HCT116 (cell line): Measurements from ENCODE around the gene MRPL33. TPM values are rescaled to one million over a fixed set of nuclear protein-coding genes. Genes with fewer than 3 reads are reported as not detected.

Experiments
- ATAC-seq: fragments of 200-7000 bp; cut with Tn5 transposase; 2 replicates; pipeline ENCODE4 v1.9.1; 2020; ENCODE audit warnings: mild to moderate bottlenecking, moderate library complexity
- BruUV-seq: library from RNA; stranded (reverse); fragments of 400-500 nt; replicated peaks from 2 replicates; lab custom pipeline; 2021; lab: Mats Ljungman, UMichigan
- CTCF ChIA-PET: fragments of 300-600 bp; sonication (Branson Sonifier 250); formaldehyde crosslinking; loops from one replicate; lab custom pipeline; 2021; ENCODE audit warnings: antibody characterized with exemption; lab: Charles Lee
- POLR2A ChIA-PET: fragments of 300-600, 350-600 bp; sonication (Branson Sonifier 250); formaldehyde crosslinking; loops from one replicate; lab custom pipeline; 2021; ENCODE audit warnings: antibody characterized with exemption; lab: Charles Lee
- RAD21 ChIA-PET, 2 experiments: fragments of 300-600 bp; sonication (Branson Sonifier 250); formaldehyde crosslinking; loops; one replicate each; lab custom pipeline; 2023; ENCODE audit warnings: low total read pairs in 2 of 2; ENCODE audit not compliant: uncharacterized antibody in 2 of 2, unreplicated experiment in 2 of 2, low non-redundant PET in 1 of 2; lab: Charles Lee
- DNase-seq: peaks from one replicate; pipeline ENCODE4 v3.0.0-alpha.2; 2010; ENCODE audit warnings: low read depth, low spot score
- H2AFZ ChIP-seq: fragments of 200-600 bp; shearing (Covaris generic), sonication (generic); 2 replicates; pipeline ENCODE4 v1.6.1; 2017; ENCODE audit warnings: low read depth, mixed run types, mixed read lengths, antibody characterized with exemption, low read length; ENCODE audit not compliant: poor library complexity, severe bottlenecking
- H3K27ac ChIP-seq: 2 replicates; pipeline ENCODE4 v1.5.1; 2012; ENCODE audit warnings: low read depth, low read length
- H3K27me3 ChIP-seq: fragments of 200-600 bp; sonication (generic); 2 replicates; pipeline ENCODE4 v1.6.1; 2016; ENCODE audit warnings: mixed run types, low read length, mixed read lengths; ENCODE audit not compliant: insufficient read depth
- H3K36me3 ChIP-seq, 2 experiments: fragments of 200-500 bp in 1 of 2; fragments of 200-600 bp in 1 of 2; sonication (Bioruptor generic) in 1 of 2; sonication (generic) in 1 of 2; 2 replicates each; pipeline versions ENCODE4 v1.5.1 to v1.6.1; 2014 to 2016; ENCODE audit warnings: low read length in 2 of 2, inconsistent platforms in 1 of 2, mixed read lengths in 1 of 2, mixed run types in 1 of 2; ENCODE audit not compliant: insufficient read depth in 2 of 2, control insufficient read depth in 1 of 2
- H3K4me1 ChIP-seq, 2 experiments: fragments of 200-600 bp in 1 of 2; sonication (generic) in 1 of 2; 2 replicates each; pipeline versions ENCODE4 v1.5.1 to v1.6.1; 2012 to 2017; ENCODE audit warnings: low read length in 2 of 2, inconsistent platforms in 1 of 2, mild to moderate bottlenecking in 1 of 2, mixed read lengths in 1 of 2, mixed run types in 1 of 2, moderate library complexity in 1 of 2; ENCODE audit not compliant: insufficient read depth in 2 of 2, control insufficient read depth in 1 of 2
- H3K4me2 ChIP-seq: fragments of 200-600 bp; sonication (generic); 2 replicates; pipeline ENCODE4 v1.6.1; 2017; ENCODE audit warnings: mixed run types, low read length, mixed read lengths
- H3K4me3 ChIP-seq, 2 experiments: fragments of 200-600 bp in 1 of 2; sonication (generic) in 1 of 2; replicated peaks in 1 of 2; 2 replicates each; pipeline ENCODE4 v1.5.1; 2011 to 2016; ENCODE audit warnings: low read length in 2 of 2, control low read depth in 1 of 2, low read depth in 1 of 2, mild to moderate bottlenecking in 1 of 2, mixed read lengths in 1 of 2, mixed run types in 1 of 2
- H3K79me2 ChIP-seq: fragments of 200-600 bp; sonication (generic); 2 replicates; pipeline ENCODE4 v1.6.1; 2017; ENCODE audit warnings: mild to moderate bottlenecking, mixed run types, low read length, moderate library complexity, mixed read lengths; ENCODE audit not compliant: insufficient read depth
- H3K9ac ChIP-seq: fragments of 200-600 bp; sonication (generic); 2 replicates; pipeline ENCODE4 v1.6.1; 2016; ENCODE audit warnings: low read length, mixed read lengths
- H3K9me2 ChIP-seq: fragments of 200-600 bp; sonication (generic), shearing (Covaris generic); 2 replicates; pipeline ENCODE4 v1.6.1; 2017; ENCODE audit warnings: mixed run types, mild to moderate bottlenecking, moderate library complexity; ENCODE audit not compliant: insufficient read depth
- H3K9me3 ChIP-seq, 2 experiments: fragments of 200-500 bp in 1 of 2; fragments of 200-600 bp in 1 of 2; sonication (Bioruptor generic) in 1 of 2; sonication (generic) in 1 of 2; 2 replicates each; pipeline ENCODE4 v1.6.1; 2014 to 2017; ENCODE audit warnings: low read length in 2 of 2, mixed read lengths in 2 of 2, inconsistent platforms in 1 of 2, low read depth in 1 of 2, mild to moderate bottlenecking in 1 of 2, mixed run types in 1 of 2, moderate library complexity in 1 of 2; ENCODE audit not compliant: control insufficient read depth in 1 of 2, insufficient read depth in 1 of 2
- H4K20me1 ChIP-seq: fragments of 200-600 bp; sonication (generic), shearing (Covaris generic); 2 replicates; pipeline ENCODE4 v1.6.1; 2017; ENCODE audit warnings: mixed run types, mild to moderate bottlenecking, moderate library complexity; ENCODE audit not compliant: insufficient read depth
- ATF3 ChIP-seq: IDR thresholded peaks from 2 replicates; pipeline ENCODE4 v1.6.1; 2012
- CBX3 ChIP-seq: IDR thresholded peaks from 2 replicates; pipeline ENCODE4 v1.6.1; 2012; ENCODE audit warnings: low read depth
- CEBPB ChIP-seq: IDR thresholded peaks from 2 replicates; pipeline ENCODE4 v1.6.1; 2012; ENCODE audit warnings: low read depth
- CTCF ChIP-seq, 3 experiments: fragments of 200-600 bp in 1 of 3; sonication (generic) in 1 of 3; IDR thresholded peaks in 2 of 3; conservative IDR thresholded peaks in 1 of 3; 2 replicates each; pipeline ENCODE4 v1.5.1; 2012 to 2017; ENCODE audit warnings: low read depth in 2 of 3, low read length in 2 of 3, antibody characterized with exemption in 1 of 3, borderline replicate concordance in 1 of 3, control low read depth in 1 of 3, mild to moderate bottlenecking in 1 of 3, mixed read lengths in 1 of 3, mixed run types in 1 of 3, moderate library complexity in 1 of 3; ENCODE audit not compliant: insufficient read depth in 1 of 3
- EGR1 ChIP-seq: IDR thresholded peaks from 2 replicates; pipeline ENCODE4 v1.6.1; 2012; ENCODE audit warnings: low read depth
- ELF1 ChIP-seq: IDR thresholded peaks from 2 replicates; pipeline ENCODE4 v1.6.1; 2012; ENCODE audit warnings: low read depth, borderline replicate concordance
- EZH2 ChIP-seq: fragments of 200-600 bp; sonication (generic); IDR thresholded peaks from 2 replicates; pipeline ENCODE4 v1.6.1; 2017; ENCODE audit warnings: antibody characterized with exemption, mixed run types
- EZH2phosphoT487 ChIP-seq: fragments of 200-600 bp; IDR thresholded peaks from 2 replicates; pipeline ENCODE4 v1.6.1; 2018; ENCODE audit warnings: antibody characterized with exemption, borderline replicate concordance
- FOSL1 ChIP-seq: IDR thresholded peaks from 2 replicates; pipeline ENCODE4 v1.6.1; 2012; ENCODE audit warnings: low read depth
- JUND ChIP-seq: IDR thresholded peaks from 2 replicates; pipeline ENCODE4 v1.6.1; 2012
- POLR2A ChIP-seq: IDR thresholded peaks from 2 replicates; pipeline ENCODE4 v1.7.0; 2011; ENCODE audit warnings: borderline replicate concordance; ENCODE audit not compliant: insufficient read depth, insufficient read length; ENCODE audit errors: extremely low read depth
- RAD21 ChIP-seq: IDR thresholded peaks from 2 replicates; pipeline ENCODE4 v1.6.1; 2012; ENCODE audit warnings: low read depth, mild to moderate bottlenecking
- REST ChIP-seq: IDR thresholded peaks from 2 replicates; pipeline ENCODE4 v1.6.1; 2012; ENCODE audit warnings: low read depth
- SIN3A ChIP-seq: IDR thresholded peaks from 2 replicates; pipeline ENCODE4 v1.6.1; 2012; ENCODE audit warnings: low read depth
- SP1 ChIP-seq: IDR thresholded peaks from 2 replicates; pipeline ENCODE4 v1.6.1; 2012; ENCODE audit warnings: low read depth
- SRF ChIP-seq: IDR thresholded peaks from 2 replicates; pipeline ENCODE4 v1.6.1; 2012; ENCODE audit warnings: low read depth
- TCF7L2 ChIP-seq: IDR thresholded peaks from 2 replicates; pipeline ENCODE4 v1.7.0; 2011; ENCODE audit warnings: borderline replicate concordance, inconsistent platforms; ENCODE audit not compliant: insufficient read depth, insufficient read length; ENCODE audit errors: extremely low read depth
- YY1 ChIP-seq: IDR thresholded peaks from 2 replicates; pipeline ENCODE4 v1.6.1; 2011; ENCODE audit warnings: low read length, low read depth, moderate library complexity, mild to moderate bottlenecking; ENCODE audit not compliant: insufficient replicate concordance; ENCODE audit errors: extremely low read depth
- ZBTB33 ChIP-seq: IDR thresholded peaks from 2 replicates; pipeline ENCODE4 v1.6.1; 2011; ENCODE audit warnings: mild to moderate bottlenecking, low read length, moderate library complexity; ENCODE audit not compliant: insufficient replicate concordance; ENCODE audit errors: extremely low read depth
- ZFX ChIP-seq: fragments of 450-650 bp; IDR thresholded peaks from 2 replicates; pipeline ENCODE4 v1.6.1; 2017
- intact Hi-C: fragments of 100-400 bp; cut with micrococcal nuclease; formaldehyde crosslinking; loops from 2 replicates; pipeline ENCODE4 v1.10.0; 2022
- total RNA-seq: library from RNA; stranded (reverse); gene quantifications from one replicate; pipeline ENCODE4 v1.2.1, GENCODE V29; 2021; ENCODE audit not compliant: unreplicated experiment

MRPL33 gene
- total RNA-seq, 1 experiment from 2014 or later = 66.3 TPM

GRCh38 chr2:27799646-27800010 lies 28.1 kb downstream of the MRPL33 start:
- ATAC-seq (peak; percentile 59), DNase-seq (no peak)
- intact Hi-C loops = no loop called here
- no peak overlapping the region for H2AFZ ChIP-seq
- no peaks in the 10 kb centered on the region for H3K9me2 ChIP-seq
- peak overlapping the region; percentile 81 for H3K27ac ChIP-seq
- RAD21 ChIA-PET = interaction anchor here in 1 of 2 experiments (0.6 kb wide), 1 partner anchor 596 kb away, joined by 8 read pairs; no protein-coding TSS in a partner anchor
- H3K4me2 ChIP-seq = peak overlapping the region; percentile 69
- H4K20me1 ChIP-seq = no peaks in the 10 kb centered on the region
- CTCF ChIA-PET = interaction anchor here (1.3 kb wide), 1 partner anchor 10 kb away, joined by 3 read pairs; no protein-coding TSS in a partner anchor
- H3K9ac ChIP-seq = peak overlapping the region; percentile 45
- no peaks in the 10 kb centered on the region for H3K79me2 ChIP-seq
- H3K4me3 ChIP-seq = peak overlapping the region in 1 of 2 experiments; percentile 35; a peak in 2 of 4 replicates
- BruUV-seq = no TSS peak
- no peaks in the 10 kb centered on the region for H3K36me3 ChIP-seq
- no peaks in the 10 kb centered on the region for H3K27me3 ChIP-seq
- POLR2A ChIA-PET = no interaction called here
- H3K9me3 ChIP-seq = no peaks in the 10 kb centered on the region
- H3K4me1 ChIP-seq = peaks cover 20 to 66% of the 10 kb centered on the region in 2 experiments
- TF ChIP-seq POLR2A (no peak), SRF (no peak), JUND (no peak), YY1 (no peak), ATF3 (no peak), CEBPB (no peak), EGR1 (no peak), FOSL1 (no peak), EZH2phosphoT487 (no peak), CBX3 (no peak), CTCF (IDR thresholded peaks at IDR 0.05 in 2 of 3, conservative IDR thresholded peaks at IDR 0.05 in 1 of 3; ENCODE audit: borderline replicate concordance in 1 of 3, insufficient read depth in 1 of 3, low read depth in 2 of 3, low read length in 2 of 3) (no peak), ZFX (no peak), TCF7L2 (no peak), RAD21 (no peak), EZH2 (no peak), SP1 (no peak), ELF1 (no peak), SIN3A (no peak), REST (no peak), ZBTB33 (no peak)
